Gastroesophageal sphincter (tissue), 4 donors: ENCODE results near the gene GLOD4. TPM values are rescaled to one million over a fixed set of nuclear protein-coding genes. Genes with fewer than 3 reads are reported as not detected.

ENCODE experiments used
- ATAC-seq: fragments of 150-250 bp; one replicate; pipeline ENCODE4 v1.9.1; 2016; ENCODE audit warnings: mild to moderate bottlenecking, moderate library complexity
- H3K27ac ChIP-seq, 4 donors: fragments of 200-600 bp; sonication (generic) in 3 of 4; 1 replicate in 3 of 4; 2 replicates in 1 of 4; pipeline ENCODE4 v1.5.1; 2016 to 2019
- H3K27me3 ChIP-seq: fragments of 200-600 bp; sonication (generic); one replicate; pipeline ENCODE4 v1.5.1; 2019
- H3K36me3 ChIP-seq, 2 donors: fragments of 200-600 bp; sonication (generic); one replicate each; pipeline ENCODE4 v1.5.1; 2019; ENCODE audit warnings: control low read depth in 1 of 2
- H3K4me1 ChIP-seq, 3 donors: fragments of 200-600 bp; sonication (generic); 1 replicate in 2 of 3; 2 replicates in 1 of 3; pipeline ENCODE4 v1.5.1; 2016 to 2019; ENCODE audit warnings: control low read depth in 2 of 3
- H3K4me3 ChIP-seq, 2 donors: fragments of 200-600 bp; sonication (generic); one replicate each; pipeline ENCODE4 v1.5.1; 2019; ENCODE audit warnings: mild to moderate bottlenecking in 1 of 2, moderate library complexity in 1 of 2
- H3K9me3 ChIP-seq, 3 donors: fragments of 200-600 bp; sonication (generic); one replicate each; pipeline ENCODE4 v1.5.1; 2017 to 2019; ENCODE audit warnings: control low read depth in 2 of 3
- CTCF ChIP-seq, 4 experiments: fragments of 200-600 bp in 2 of 4; fragments of 450-650 bp in 2 of 4; sonication (generic) in 1 of 4; IDR thresholded peaks; one replicate each; pipeline ENCODE4 v1.5.1; 2017 to 2019; ENCODE audit warnings: antibody characterized with exemption in 4 of 4, mild to moderate bottlenecking in 2 of 4, moderate library complexity in 2 of 4
- EP300 ChIP-seq: sonication (generic); formaldehyde crosslinking; IDR thresholded peaks from one replicate; pipeline ENCODE4 v1.6.1; 2017; ENCODE audit warnings: antibody characterized with exemption, mild to moderate bottlenecking
- POLR2A ChIP-seq, 2 donors: fragments of 450-650 bp; IDR thresholded peaks; one replicate each; pipeline ENCODE4 v1.6.1; 2017; ENCODE audit warnings: antibody characterized with exemption in 2 of 2, mild to moderate bottlenecking in 2 of 2, moderate library complexity in 1 of 2
- POLR2AphosphoS5 ChIP-seq: sonication (generic); formaldehyde crosslinking; IDR thresholded peaks from one replicate; pipeline ENCODE4 v1.6.1; 2017; ENCODE audit warnings: antibody characterized with exemption
- WGBS, 2 donors: methylation state at CpG; one replicate each; pipeline ENCODE4 v1.1.5; 2018; ENCODE audit warnings: low coverage in 1 of 2; 5-methylcytosine and 5-hydroxymethylcytosine counted together
- total RNA-seq, 4 donors: library from RNA; depleted of rRNA; stranded (reverse); fragments of >200 nt; gene quantifications; one replicate each; pipeline ENCODE4 v1.1.0, GENCODE V29; 2016

GLOD4 gene
- total RNA-seq, 4 donors from 2014 or later = 52.5 to 119 (median 99.3) TPM

GRCh38 chr17:746783-747629, 35.1 kb downstream of the GLOD4 start:
- peaks cover 0 to 67% of the 10 kb centered on the region in 2 donors for H3K36me3 ChIP-seq
- H3K27ac ChIP-seq = no peak overlapping the region
- no peak overlapping the region for H3K4me3 ChIP-seq
- 89 to 100% methylated on average over 2 to 8 of the region's 38 CpGs for WGBS, 2 donors
- H3K4me1 ChIP-seq = peaks cover 0 to 23% (median 0%) of the 10 kb centered on the region in 3 donors
- no peak for TF ChIP-seq POLR2AphosphoS5
- no peak for TF ChIP-seq POLR2A (IDR thresholded peaks at IDR 0.05)
- TF ChIP-seq EP300 = no peak
- no peak for TF ChIP-seq CTCF (IDR thresholded peaks at IDR 0.05)
- no peaks in the 10 kb centered on the region for H3K27me3 ChIP-seq
- ATAC-seq = no peak
- H3K9me3 ChIP-seq = no peaks in the 10 kb centered on the region

DNA sequence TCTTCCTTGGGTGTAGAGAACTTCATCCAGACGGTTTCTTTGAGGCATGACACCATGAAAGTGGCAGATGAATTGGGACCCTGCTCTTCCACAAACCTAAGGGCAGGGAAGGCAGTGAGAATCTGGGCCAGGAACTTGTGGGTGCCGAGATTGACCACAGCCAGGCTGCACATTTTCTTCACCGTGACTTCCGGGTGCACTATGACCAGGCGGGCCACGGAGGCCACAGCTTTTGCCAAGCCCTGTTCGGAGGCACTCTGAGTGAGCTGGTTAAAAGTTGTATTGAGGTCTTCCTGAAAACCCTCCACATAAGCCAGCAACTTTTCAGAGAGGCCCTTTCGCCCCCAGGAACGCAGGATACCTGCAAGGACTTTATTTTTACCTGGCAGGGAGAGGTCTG, 35.9 kb downstream of the GLOD4 start:
- peaks cover 0 to 16% (median 0%) of the 10 kb centered on the region in 3 donors for H3K4me1 ChIP-seq
- H3K27me3 ChIP-seq = no peaks in the 10 kb centered on the region
- H3K4me3 ChIP-seq = no peak overlapping the region
- no peak for ATAC-seq
- no peak overlapping the region for H3K27ac ChIP-seq
- no peak for TF ChIP-seq POLR2AphosphoS5
- peaks cover 0 to 76% of the 10 kb centered on the region in 2 donors for H3K36me3 ChIP-seq
- WGBS, 2 donors = 80 to 93% methylated on average over 1 to 5 of the region's 9 CpGs
- no peaks in the 10 kb centered on the region for H3K9me3 ChIP-seq

DNA sequence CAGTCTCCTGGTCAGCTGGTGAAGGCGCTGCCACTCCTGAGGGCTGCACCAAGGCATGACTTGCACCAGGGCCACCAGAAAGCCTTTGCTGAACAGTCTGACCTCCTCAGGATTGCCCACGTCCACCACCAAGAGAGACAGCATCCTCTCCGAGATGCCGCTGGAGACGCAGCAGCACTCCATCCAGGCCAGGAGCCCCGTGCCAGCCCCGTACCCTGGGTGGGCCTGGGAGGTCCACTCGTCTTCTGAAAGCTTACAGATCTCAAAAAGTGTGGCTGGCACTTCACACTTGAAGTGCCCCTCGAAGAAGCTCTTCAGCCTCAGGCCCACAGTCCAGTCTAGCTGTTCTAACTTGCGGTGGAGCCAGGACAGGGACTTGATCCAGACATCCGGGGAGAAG, 36.7 kb downstream of the GLOD4 start:
- Histone ChIP-seq H3K4me1 (peaks cover 0 to 9% (median 0%) of the 10 kb centered on the region in 3 donors), H3K4me3 (no peak overlapping the region), H3K27me3 (no peaks in the 10 kb centered on the region), H3K36me3 (peaks cover 0 to 83% of the 10 kb centered on the region in 2 donors), H3K9me3 (no peaks in the 10 kb centered on the region), H3K27ac (no peak overlapping the region)
- 92% methylated on average over 4 of the region's 11 CpGs; no CpG with 5 or more reads in 1 of the 2 donors for WGBS, 2 donors
- no peak for ATAC-seq
- TF ChIP-seq CTCF (IDR thresholded peaks at IDR 0.05) (no peak), POLR2AphosphoS5 (no peak), EP300 (no peak), POLR2A (IDR thresholded peaks at IDR 0.05) (no peak)

DNA sequence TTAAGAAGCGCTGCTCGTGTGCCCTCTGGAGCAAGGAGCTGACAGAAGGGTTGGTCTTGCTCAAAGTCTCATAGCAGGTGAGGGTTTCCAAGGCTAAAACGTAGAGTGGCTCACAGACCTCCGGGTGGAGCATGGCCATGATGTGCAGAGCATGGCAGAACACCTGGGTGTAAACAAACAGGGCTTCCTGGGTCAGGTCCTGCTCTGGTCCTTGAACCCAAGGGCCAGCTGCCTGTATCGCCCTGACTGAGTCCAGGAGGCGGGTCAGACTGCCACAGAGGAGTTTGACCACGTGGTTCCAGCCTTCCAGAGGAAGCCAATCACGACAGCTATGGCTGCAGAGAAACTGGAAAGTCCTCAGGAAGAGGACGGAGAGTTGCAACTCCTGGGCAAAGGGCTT, 37.1 kb downstream of the GLOD4 start:
- Histone ChIP-seq H3K4me1 (peaks cover 0 to 4% (median 0%) of the 10 kb centered on the region in 3 donors), H3K27ac (no peak overlapping the region), H3K4me3 (no peak overlapping the region), H3K9me3 (no peaks in the 10 kb centered on the region), H3K36me3 (peaks cover 0 to 88% of the 10 kb centered on the region in 2 donors), H3K27me3 (no peaks in the 10 kb centered on the region)
- TF ChIP-seq POLR2A (IDR thresholded peaks at IDR 0.05) = no peak
- no peak for TF ChIP-seq EP300
- no peak for ATAC-seq
- WGBS, 2 donors = 100% methylated on average over 2 of the region's 9 CpGs; no CpG with 5 or more reads in 1 of the 2 donors

GRCh38 chr17:743139-743538, 38.9 kb downstream of the GLOD4 start:
- Histone ChIP-seq H3K9me3 (no peaks in the 10 kb centered on the region), H3K27ac (no peak overlapping the region), H3K36me3 (peaks cover 0 to 100% of the 10 kb centered on the region in 2 donors), H3K27me3 (no peaks in the 10 kb centered on the region), H3K4me1 (no peaks in the 10 kb centered on the region), H3K4me3 (no peak overlapping the region)
- ATAC-seq = no peak
- no peak for TF ChIP-seq CTCF (IDR thresholded peaks at IDR 0.05)
- no peak for TF ChIP-seq EP300
- TF ChIP-seq POLR2AphosphoS5 = no peak
- no peak for TF ChIP-seq POLR2A (IDR thresholded peaks at IDR 0.05)
- WGBS, 2 donors = 91 to 100% methylated on average over 1 to 4 of the region's 4 CpGs
